Esophagus (tissue), 2 donors: Measurements from ENCODE around the gene CAMTA2. TPM values are rescaled to one million over a fixed set of nuclear protein-coding genes. Genes with fewer than 3 reads are reported as not detected.

Source experiments
- H3K27ac ChIP-seq, 2 donors: one replicate each; pipeline ENCODE4 v1.5.1; 2013; ENCODE audit warnings: low read depth in 2 of 2, mild to moderate bottlenecking in 2 of 2, inconsistent platforms in 1 of 2, low read length in 1 of 2, moderate library complexity in 1 of 2
- H3K27me3 ChIP-seq, 2 donors: one replicate each; pipeline ENCODE4 v1.6.1; 2013; ENCODE audit warnings: low read length in 2 of 2, control low read depth in 1 of 2, mild to moderate bottlenecking in 1 of 2; ENCODE audit not compliant: insufficient read depth in 2 of 2, control insufficient read depth in 1 of 2
- H3K36me3 ChIP-seq, 2 donors: one replicate each; pipeline ENCODE4 v1.6.1; 2013; ENCODE audit warnings: low read length in 1 of 2; ENCODE audit not compliant: control insufficient read depth in 2 of 2, insufficient read depth in 2 of 2
- H3K4me1 ChIP-seq, 2 donors: one replicate each; pipeline ENCODE4 v1.6.1; 2013; ENCODE audit warnings: low read length in 1 of 2; ENCODE audit not compliant: control insufficient read depth in 2 of 2, insufficient read depth in 2 of 2
- H3K4me3 ChIP-seq, 2 donors: one replicate each; pipeline ENCODE4 v1.5.1; 2013; ENCODE audit warnings: low read length in 2 of 2, mild to moderate bottlenecking in 2 of 2, low read depth in 1 of 2, moderate library complexity in 1 of 2
- H3K9me3 ChIP-seq, 2 donors: one replicate each; pipeline ENCODE4 v1.6.1; 2013; ENCODE audit warnings: mild to moderate bottlenecking in 2 of 2, low read depth in 1 of 2, low read length in 1 of 2, moderate library complexity in 1 of 2; ENCODE audit not compliant: control insufficient read depth in 2 of 2, insufficient read depth in 1 of 2
- WGBS, 2 donors: extraction: QIAGEN DNeasy Blood & Tissue Kit; methylation state at CpG; one replicate each; pipeline ENCODE4 v1.1.7; 2013; 5-methylcytosine and 5-hydroxymethylcytosine counted together
- polyA plus RNA-seq, 2 donors: library from polyadenylated mRNA; stranded (reverse); fragments of 200-250 nt; gene quantifications; one replicate each; pipeline ENCODE4 v1.2.3, GENCODE V29; 2013
- donor health status: healthy with polysubstance abuse.
- donor health status: Bipolar disorder and iron deficiency.

CAMTA2 gene
- polyA plus RNA-seq, 2 donors: 26.3 to 50.8 TPM

GRCh38 chr17:4960279-4960922, 27.1 kb downstream of the CAMTA2 start:
- H3K4me1 ChIP-seq: peaks cover 0 to under 1% of the 10 kb centered on the region in 2 donors
- H3K27me3 ChIP-seq: no peaks in the 10 kb centered on the region
- H3K9me3 ChIP-seq: no peaks in the 10 kb centered on the region
- H3K36me3 ChIP-seq: peaks cover 0 to 15% of the 10 kb centered on the region in 2 donors
- H3K4me3 ChIP-seq: no peak overlapping the region
- 85 to 89% methylated on average over 9 of the region's 9 CpGs for WGBS, 2 donors
- no peak overlapping the region for H3K27ac ChIP-seq

GRCh38 chr17:4959261-4959965, 28.1 kb downstream of the CAMTA2 start:
- no peaks in the 10 kb centered on the region for H3K27me3 ChIP-seq
- no peak overlapping the region for H3K27ac ChIP-seq
- H3K36me3 ChIP-seq: peaks cover 0 to 13% of the 10 kb centered on the region in 2 donors
- no peak overlapping the region for H3K4me3 ChIP-seq
- WGBS, 2 donors: 83 to 89% methylated on average over 17 to 18 of the region's 18 CpGs
- no peaks in the 10 kb centered on the region for H3K4me1 ChIP-seq
- no peaks in the 10 kb centered on the region for H3K9me3 ChIP-seq

GRCh38 chr17:4958102-4958501, 29.4 kb downstream of the CAMTA2 start:
- H3K4me1 ChIP-seq: peaks cover 3 to 4% of the 10 kb centered on the region in 2 donors
- no peak overlapping the region for H3K4me3 ChIP-seq
- no peaks in the 10 kb centered on the region for H3K9me3 ChIP-seq
- H3K27ac ChIP-seq: no peak overlapping the region
- peaks cover 0 to 13% of the 10 kb centered on the region in 2 donors for H3K36me3 ChIP-seq
- 60 to 63% methylated on average over 3 of the region's 3 CpGs for WGBS, 2 donors
- H3K27me3 ChIP-seq: no peaks in the 10 kb centered on the region

DNA sequence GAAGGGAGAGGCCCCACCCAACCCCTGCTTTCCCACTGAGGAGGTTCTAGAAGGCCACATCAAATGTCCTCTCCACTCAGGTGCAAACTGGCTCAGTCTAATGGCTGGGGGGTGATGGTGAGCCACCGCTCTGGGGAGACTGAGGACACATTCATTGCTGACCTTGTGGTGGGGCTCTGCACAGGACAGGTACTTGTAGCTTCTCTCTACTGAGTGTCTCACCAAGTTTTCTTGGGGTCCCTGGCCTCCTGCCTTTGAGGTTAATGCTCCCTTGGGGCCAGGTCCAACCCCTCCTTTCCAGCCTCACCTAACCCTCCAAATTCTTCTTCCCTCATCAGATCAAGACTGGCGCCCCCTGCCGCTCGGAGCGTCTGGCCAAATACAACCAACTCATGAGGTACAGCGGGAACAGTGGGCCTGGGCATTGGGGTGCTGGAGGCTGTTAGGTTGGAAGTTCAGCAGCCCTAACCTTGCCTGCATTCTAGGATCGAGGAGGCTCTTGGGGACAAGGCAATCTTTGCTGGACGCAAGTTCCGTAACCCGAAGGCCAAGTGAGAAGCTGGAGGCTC, 30.9 kb downstream of the CAMTA2 start:
- Histone ChIP-seq H3K27me3 (no peaks in the 10 kb centered on the region), H3K4me3 (no peak overlapping the region), H3K9me3 (no peaks in the 10 kb centered on the region), H3K4me1 (peaks cover 3 to 4% of the 10 kb centered on the region in 2 donors), H3K27ac (no peak overlapping the region), H3K36me3 (peaks cover 0 to 13% of the 10 kb centered on the region in 2 donors)
- WGBS, 2 donors: 83 to 86% methylated on average over 10 of the region's 10 CpGs

GRCh38 chr17:4955091-4955490, 32.4 kb downstream of the CAMTA2 start:
- WGBS, 2 donors: 96 to 99% methylated on average over 8 of the region's 8 CpGs
- Histone ChIP-seq H3K27me3 (no peaks in the 10 kb centered on the region), H3K4me1 (peaks cover 4 to 8% of the 10 kb centered on the region in 2 donors), H3K9me3 (no peaks in the 10 kb centered on the region), H3K27ac (no peak overlapping the region), H3K4me3 (no peak overlapping the region), H3K36me3 (peaks cover 0 to 10% of the 10 kb centered on the region in 2 donors)

- 50 to 64% methylated on average over 14 of the region's 14 CpGs for WGBS, 2 donors
- peaks cover 4 to 8% of the 10 kb centered on the region in 2 donors for H3K4me1 ChIP-seq
- peaks cover 0 to 2% of the 10 kb centered on the region in 2 donors for H3K36me3 ChIP-seq
- no peaks in the 10 kb centered on the region for H3K27me3 ChIP-seq
- no peaks in the 10 kb centered on the region for H3K9me3 ChIP-seq
- peak overlapping the region in 1 of 2 donors; percentile 34 for H3K27ac ChIP-seq
- H3K4me3 ChIP-seq: no peak overlapping the region
Measured at GRCh38 chr17:4953451-4953961, 34.0 kb downstream of the CAMTA2 start.

DNA sequence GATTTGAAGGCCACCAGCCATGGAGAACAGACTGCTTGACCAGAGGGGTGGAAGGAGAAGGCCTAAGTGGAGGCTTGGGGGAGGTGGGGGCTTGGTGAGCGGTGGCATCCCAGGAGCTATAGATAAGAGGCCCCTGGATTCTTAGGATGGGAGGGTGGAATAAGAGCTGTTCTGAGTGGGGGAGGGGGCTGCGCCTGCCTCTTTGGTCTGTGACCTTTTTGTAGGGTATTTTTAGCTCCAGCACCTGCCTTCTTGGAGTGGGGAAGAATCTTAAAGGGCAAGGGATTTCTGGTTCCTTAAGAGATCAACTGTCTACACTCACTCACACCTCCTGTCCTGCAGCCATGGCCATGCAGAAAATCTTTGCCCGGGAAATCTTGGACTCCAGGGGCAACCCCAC, 36.0 kb downstream of the CAMTA2 start:
- Histone ChIP-seq H3K4me1 (peaks cover 4 to 8% of the 10 kb centered on the region in 2 donors), H3K36me3 (peaks cover 0 to under 1% of the 10 kb centered on the region in 2 donors), H3K9me3 (no peaks in the 10 kb centered on the region), H3K4me3 (no peak overlapping the region), H3K27ac (peak overlapping the region in 1 of 2 donors; percentile 39), H3K27me3 (no peaks in the 10 kb centered on the region)
- WGBS, 2 donors: 86% methylated on average over 3 of the region's 3 CpGs

DNA sequence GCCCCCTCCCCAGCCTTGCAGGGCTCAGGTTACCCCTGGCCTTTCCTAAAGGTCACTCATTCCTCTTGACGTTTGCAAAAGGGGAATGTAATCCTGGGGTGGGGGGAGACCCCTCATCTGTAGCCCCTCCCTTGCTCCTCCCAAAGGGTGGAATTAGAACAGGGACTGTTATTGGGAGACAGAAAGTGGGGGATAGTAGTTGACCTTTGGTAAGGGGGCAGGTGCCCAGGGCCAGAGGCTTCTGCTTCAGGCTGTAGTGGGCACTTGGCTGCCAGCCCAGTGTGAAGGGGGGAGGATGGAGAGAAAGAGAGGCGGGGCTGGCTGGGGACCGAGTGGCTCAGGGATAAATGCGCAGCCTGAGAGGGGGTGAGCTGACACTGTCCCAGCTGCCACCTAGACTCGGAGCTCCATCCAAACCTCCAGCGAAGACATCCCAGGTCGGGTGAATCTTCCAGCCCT, 36.7 kb downstream of the CAMTA2 start, which contains the start of gene ENO3:
TSS of gene ENO3 (plus strand) at position 374 of the 459 bp plus-strand sequence. CDS start 711 bp downstream, outside the sequence.
- H3K27ac ChIP-seq: peak within 1 kb of the TSS; percentile 97 to 100
- no peaks in the 10 kb centered on the region for H3K27me3 ChIP-seq

GRCh38 chr17:4950075-4950745, 37.3 kb downstream of the CAMTA2 start:
- WGBS, 2 donors: 6 to 7% methylated on average over 34 to 52 of the region's 52 CpGs
- H3K4me3 ChIP-seq: peak overlapping the region; percentile 44 to 77
- H3K4me1 ChIP-seq: peaks cover 6 to 14% of the 10 kb centered on the region in 2 donors
- peaks cover 0 to 8% of the 10 kb centered on the region in 2 donors for H3K36me3 ChIP-seq
- peak overlapping the region; percentile 97 to 100 for H3K27ac ChIP-seq
- no peaks in the 10 kb centered on the region for H3K9me3 ChIP-seq
- H3K27me3 ChIP-seq: no peaks in the 10 kb centered on the region

More for the DNA sequence above, 36.7 kb downstream of the CAMTA2 start, which contains the start of gene ENO3:
- H3K36me3 ChIP-seq: peaks cover 0 to 6% of the 10 kb centered on the region in 2 donors
- H3K4me1 ChIP-seq: peaks cover 4 to 9% of the 10 kb centered on the region in 2 donors
- peak within 1 kb of the TSS; percentile 44 to 77 for H3K4me3 ChIP-seq
- WGBS, 2 donors: 43 to 56% methylated on average over 7 of the region's 7 CpGs
- no peaks in the 10 kb centered on the region for H3K9me3 ChIP-seq
